HepG2 (cell line): Measurements from ENCODE around the gene FASTK. TPM values are rescaled to one million over a fixed set of nuclear protein-coding genes. Genes with fewer than 3 reads are reported as not detected.

Experiments
- FOXA1 ChIP-seq, 2 experiments: fragments of 450-650 bp in 1 of 2; sonication (generic) in 1 of 2; formaldehyde crosslinking in 1 of 2; IDR thresholded peaks; 2 replicates each; pipeline versions ENCODE4 v1.4.0 to v1.6.1; 2016 to 2020; ENCODE audit warnings: missing genetic modification reagents in 1 of 2
- FOXO1 ChIP-seq: sonication (generic); formaldehyde crosslinking; IDR thresholded peaks from 2 replicates; pipeline ENCODE4 v1.4.0; 2020; ENCODE audit warnings: missing genetic modification reagents
- HNRNPH1 ChIP-seq: fragments of 200-400 bp; formaldehyde crosslinking; optimal IDR thresholded peaks from 2 replicates; pipeline ENCODE3; 2017; ENCODE audit warnings: mild to moderate bottlenecking, low read depth, low read length
- MAFG ChIP-seq: sonication (generic); formaldehyde crosslinking; IDR thresholded peaks from 2 replicates; pipeline ENCODE4 v1.5.1; 2020; ENCODE audit warnings: mild to moderate bottlenecking, missing genetic modification reagents
- MNT ChIP-seq: fragments of 450-650 bp; IDR thresholded peaks from 2 replicates; pipeline ENCODE4 v1.6.1; 2016
- NFE2 ChIP-seq: sonication (generic); formaldehyde crosslinking; IDR thresholded peaks from 2 replicates; pipeline ENCODE4 v1.4.0; 2020; ENCODE audit warnings: missing genetic modification reagents
- NR2F6 ChIP-seq, 2 experiments: IDR thresholded peaks; 2 replicates each; pipeline ENCODE4 v1.6.1; 2016; ENCODE audit warnings: antibody characterized with exemption in 1 of 2, mild to moderate bottlenecking in 1 of 2
- RARG ChIP-seq: sonication (generic); formaldehyde crosslinking; IDR thresholded peaks from 2 replicates; pipeline ENCODE4 v1.4.0; 2020; ENCODE audit warnings: low read depth, mild to moderate bottlenecking, missing genetic modification reagents
- U2AF1 ChIP-seq: fragments of 200-400 bp; formaldehyde crosslinking; optimal IDR thresholded peaks from 2 replicates; pipeline ENCODE3; 2017; ENCODE audit warnings: mild to moderate bottlenecking, low read depth, low read length
- ZBTB44 ChIP-seq: sonication (generic); formaldehyde crosslinking; IDR thresholded peaks from 2 replicates; pipeline ENCODE4 v1.4.0; 2020; ENCODE audit warnings: missing genetic modification reagents
- ZFYVE20 ChIP-seq: sonication (generic); formaldehyde crosslinking; IDR thresholded peaks from 2 replicates; pipeline ENCODE4 v1.8.0; 2023; ENCODE audit warnings: low read depth, mild to moderate bottlenecking, moderate library complexity, missing genetic modification reagents, borderline replicate concordance
- ZNF138 ChIP-seq: sonication (generic); formaldehyde crosslinking; IDR thresholded peaks from 2 replicates; pipeline ENCODE4 v1.5.0; 2020; ENCODE audit warnings: mild to moderate bottlenecking, low read depth, missing genetic modification reagents
- ZNF317 ChIP-seq: sonication (generic); formaldehyde crosslinking; IDR thresholded peaks from 2 replicates; pipeline ENCODE4 v1.5.0; 2020; ENCODE audit warnings: mild to moderate bottlenecking, missing genetic modification reagents
- ZNF337 ChIP-seq: sonication (generic); formaldehyde crosslinking; IDR thresholded peaks from 2 replicates; pipeline ENCODE4 v1.5.1; 2020; ENCODE audit warnings: missing genetic modification reagents, low read depth, mild to moderate bottlenecking, borderline replicate concordance
- ZNF549 ChIP-seq: sonication (generic); formaldehyde crosslinking; IDR thresholded peaks from 2 replicates; pipeline ENCODE4 v1.5.0; 2020; ENCODE audit warnings: missing genetic modification reagents
- ZNF569 ChIP-seq: sonication (generic); formaldehyde crosslinking; IDR thresholded peaks from 2 replicates; pipeline ENCODE4 v1.5.0; 2020; ENCODE audit warnings: mild to moderate bottlenecking, missing genetic modification reagents, moderate library complexity, borderline replicate concordance
- ZNF614 ChIP-seq: IDR thresholded peaks from 2 replicates; pipeline ENCODE4 v1.6.1; 2018; ENCODE audit warnings: missing biosample characterization, missing genetic modification reagents, inconsistent platforms, borderline replicate concordance
- ZNF710 ChIP-seq: sonication (generic); formaldehyde crosslinking; IDR thresholded peaks from 2 replicates; pipeline ENCODE4 v1.5.0; 2020; ENCODE audit warnings: mild to moderate bottlenecking, missing genetic modification reagents, borderline replicate concordance
- ZNF720 ChIP-seq: sonication (generic); formaldehyde crosslinking; IDR thresholded peaks from 2 replicates; pipeline ENCODE4 v1.4.0; 2020; ENCODE audit warnings: missing genetic modification reagents
- ZNF772 ChIP-seq: sonication (generic); formaldehyde crosslinking; IDR thresholded peaks from 2 replicates; pipeline ENCODE4 v1.5.0; 2020; ENCODE audit warnings: mild to moderate bottlenecking, missing genetic modification reagents
- ZNF780A ChIP-seq: sonication (generic); formaldehyde crosslinking; IDR thresholded peaks from 2 replicates; pipeline ENCODE4 v1.8.0; 2022; ENCODE audit warnings: mild to moderate bottlenecking, missing genetic modification reagents, moderate library complexity
- polyA plus RNA-seq, 8 experiments: library from polyadenylated mRNA; depleted of rRNA in 3 of 8; stranded (reverse) in 7 of 8; unstranded in 1 of 8; fragments of >200 nt; fragmentation: Illumina TruSeq in 4 of 8; extraction: Trizol in 4 of 8; gene quantifications; 2 replicates each; pipeline versions ENCODE4 v1.2.1 to v1.2.3, GENCODE V29; 2011 to 2016; ENCODE audit warnings: low read depth in 4 of 8, missing spikeins in 1 of 8, mixed read lengths in 1 of 8; ENCODE audit not compliant: insufficient read depth in 1 of 8
- total RNA-seq, 5 experiments: library from RNA; depleted of rRNA; stranded (reverse); fragments of >200 nt; fragmentation: Illumina TruSeq; extraction: Trizol; gene quantifications; 2 replicates each; pipeline ENCODE4 v1.2.3, GENCODE V29; 2016; ENCODE audit warnings: low read depth in 1 of 5
- TF ChIP-seq, protein P1 (sequence below): sonication (generic); formaldehyde crosslinking; IDR thresholded peaks from 2 replicates; pipeline ENCODE4 v1.4.0; 2020; ENCODE audit warnings: missing genetic modification reagents, borderline replicate concordance

FASTK gene
- total and polyA plus RNA-seq, 2 of the 13 experiments (the other 11 are each of a cell fraction or from before 2014, with no cell fraction given) = 52.9 to 55.7 TPM

DNA sequence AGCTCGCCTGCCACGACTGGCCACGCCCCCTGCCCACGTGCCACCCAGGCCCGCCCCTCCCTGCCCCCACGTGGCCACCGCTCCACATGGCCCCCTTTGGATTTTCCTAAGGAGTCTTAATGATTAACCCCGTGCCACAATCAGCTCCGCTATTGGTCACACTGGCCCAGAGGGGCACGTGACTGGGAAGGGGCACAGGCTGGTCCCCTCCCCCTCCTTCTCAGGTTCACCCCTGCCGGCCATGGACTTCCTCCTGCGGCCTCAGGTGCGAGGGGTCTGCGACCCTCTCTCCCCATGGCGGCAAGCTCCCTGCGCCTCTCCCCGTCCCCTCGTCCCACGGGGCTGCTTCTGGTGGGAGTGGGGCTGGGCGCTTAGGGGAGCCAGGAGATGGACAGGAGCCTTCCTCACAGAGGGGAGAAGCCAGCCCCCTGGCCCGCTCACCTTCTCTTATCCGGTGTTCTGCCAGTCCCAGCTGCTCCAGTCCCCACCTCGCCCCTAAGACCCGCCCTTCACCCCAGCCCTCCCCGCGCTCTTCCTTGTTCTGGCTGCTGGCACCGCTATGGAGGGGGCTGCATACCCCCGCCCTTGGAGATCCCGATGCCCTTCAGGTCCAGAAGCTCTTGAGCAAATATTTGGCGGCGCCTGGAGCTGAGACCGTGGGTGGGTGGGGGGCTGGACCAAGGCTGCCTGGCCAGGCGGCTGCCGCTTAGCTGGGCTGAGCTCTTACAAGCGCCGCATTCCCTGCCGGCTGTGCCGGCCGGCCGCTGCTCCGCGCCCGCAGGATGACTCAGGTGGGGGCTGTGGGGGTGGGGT, 18.0 kb downstream of the FASTK start (continued):
- no peak for TF ChIP-seq ZBTB44 (CRISPR knock-in tag)
- TF ChIP-seq ZNF317 = no peak
- peak; percentile 99 for TF ChIP-seq MNT
- peak; percentile 66 for TF ChIP-seq ZNF710 (CRISPR knock-in tag)
- no peak for TF ChIP-seq HNRNPH1
- TF ChIP-seq ZNF569 = no peak
- TF ChIP-seq ZNF549 (CRISPR knock-in tag) = no peak
- TF ChIP-seq ZNF780A (CRISPR knock-in tag) = no peak; the same call in 1 of the 2 replicates
- no peak for TF ChIP-seq NFE2 (CRISPR knock-in tag)
- TF ChIP-seq FOXO1 (CRISPR knock-in tag) = no peak
- peak; percentile 42; the same call in 1 of the 2 replicates for TF ChIP-seq NR2F6 (IDR thresholded peaks at IDR 0.05)
- TF ChIP-seq NR2F6 (CRISPR knock-in tag; IDR thresholded peaks at IDR 0.05) = peak; percentile 62
- no peak; the same call in 1 of the 2 replicates for TF ChIP-seq ZNF772 (CRISPR knock-in tag)
- no peak for TF ChIP-seq RARG (CRISPR knock-in tag)
- TF ChIP-seq, protein P1, sequence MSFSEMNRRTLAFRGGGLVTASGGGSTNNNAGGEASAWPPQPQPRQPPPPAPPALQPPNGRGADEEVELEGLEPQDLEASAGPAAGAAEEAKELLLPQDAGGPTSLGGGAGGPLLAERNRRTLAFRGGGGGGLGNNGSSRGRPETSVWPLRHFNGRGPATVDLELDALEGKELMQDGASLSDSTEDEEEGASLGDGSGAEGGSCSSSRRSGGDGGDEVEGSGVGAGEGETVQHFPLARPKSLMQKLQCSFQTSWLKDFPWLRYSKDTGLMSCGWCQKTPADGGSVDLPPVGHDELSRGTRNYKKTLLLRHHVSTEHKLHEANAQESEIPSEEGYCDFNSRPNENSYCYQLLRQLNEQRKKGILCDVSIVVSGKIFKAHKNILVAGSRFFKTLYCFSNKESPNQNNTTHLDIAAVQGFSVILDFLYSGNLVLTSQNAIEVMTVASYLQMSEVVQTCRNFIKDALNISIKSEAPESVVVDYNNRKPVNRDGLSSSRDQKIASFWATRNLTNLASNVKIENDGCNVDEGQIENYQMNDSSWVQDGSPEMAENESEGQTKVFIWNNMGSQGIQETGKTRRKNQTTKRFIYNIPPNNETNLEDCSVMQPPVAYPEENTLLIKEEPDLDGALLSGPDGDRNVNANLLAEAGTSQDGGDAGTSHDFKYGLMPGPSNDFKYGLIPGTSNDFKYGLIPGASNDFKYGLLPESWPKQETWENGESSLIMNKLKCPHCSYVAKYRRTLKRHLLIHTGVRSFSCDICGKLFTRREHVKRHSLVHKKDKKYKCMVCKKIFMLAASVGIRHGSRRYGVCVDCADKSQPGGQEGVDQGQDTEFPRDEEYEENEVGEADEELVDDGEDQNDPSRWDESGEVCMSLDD (CRISPR knock-in tag) = no peak
- 0 out of 2 replicates have a peak, but pooled peaks have one; percentile 38 for TF ChIP-seq ZNF337 (CRISPR knock-in tag)
- TF ChIP-seq ZNF614 (CRISPR knock-in tag) = no peak
- TF ChIP-seq ZFYVE20 (CRISPR knock-in tag) = no peak
- TF ChIP-seq U2AF1 = no peak
- TF ChIP-seq MAFG (CRISPR knock-in tag) = no peak
- TF ChIP-seq FOXA1 (IDR thresholded peaks at IDR 0.05) = no peak
- TF ChIP-seq FOXA1 (CRISPR knock-in tag; IDR thresholded peaks at IDR 0.05) = peak; percentile 7; the same call in 1 of the 2 replicates
- no peak for TF ChIP-seq ZNF138 (CRISPR knock-in tag)
- no peak for TF ChIP-seq ZNF720 (CRISPR knock-in tag)
